ENCODE results near the gene POLR1C.
"Not testable (repeated sequence)": the region's sequence is repeated elsewhere in the genome, so short reads cannot be mapped to it uniquely, and the experiment has no call there.

POLR1C gene

GRCh38 chr6:43509984-43510826, 6.7 kb upstream of the POLR1C start, which contains the start of gene LRRC73:
TSS of gene LRRC73 (minus strand) at chr6:43510346. CDS start at chr6:43509785, 561 bp downstream.
- DNase-seq (ENCODE audit: low spot score): no peak

GRCh38 chr6:43510827-43511163, 6.1 kb upstream of the POLR1C start:
- DNase-seq (ENCODE audit: low spot score): no peak

- DNase-seq (ENCODE audit: low spot score): no peak
Measured at GRCh38 chr6:43511824-43512415, 5.0 kb upstream of the POLR1C start.

DNA sequence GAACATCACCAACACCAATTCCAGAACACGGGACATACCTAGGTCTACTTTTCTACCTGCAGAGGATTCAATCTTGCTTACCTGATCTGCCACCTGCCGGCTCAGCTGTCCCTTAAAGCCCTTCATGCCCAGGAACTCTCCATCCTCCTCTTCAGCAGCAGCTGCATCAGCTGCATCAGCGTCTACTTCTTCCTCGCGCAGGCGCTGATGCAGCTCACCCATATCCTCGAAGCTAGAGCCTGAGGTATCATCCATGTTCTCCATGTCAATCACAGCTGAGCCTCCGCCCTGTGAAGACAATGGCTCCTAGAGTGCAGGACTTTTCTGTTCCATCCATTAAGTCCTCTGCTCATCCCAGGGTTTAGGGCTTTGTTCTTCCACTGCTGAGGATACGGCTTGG, 1.1 kb upstream of the POLR1C start:
- no peak for DNase-seq (ENCODE audit: low spot score)

- DNase-seq (ENCODE audit: low spot score): no peak
Measured at GRCh38 chr6:43516367-43516696, 557 bp upstream of the POLR1C start.

DNA sequence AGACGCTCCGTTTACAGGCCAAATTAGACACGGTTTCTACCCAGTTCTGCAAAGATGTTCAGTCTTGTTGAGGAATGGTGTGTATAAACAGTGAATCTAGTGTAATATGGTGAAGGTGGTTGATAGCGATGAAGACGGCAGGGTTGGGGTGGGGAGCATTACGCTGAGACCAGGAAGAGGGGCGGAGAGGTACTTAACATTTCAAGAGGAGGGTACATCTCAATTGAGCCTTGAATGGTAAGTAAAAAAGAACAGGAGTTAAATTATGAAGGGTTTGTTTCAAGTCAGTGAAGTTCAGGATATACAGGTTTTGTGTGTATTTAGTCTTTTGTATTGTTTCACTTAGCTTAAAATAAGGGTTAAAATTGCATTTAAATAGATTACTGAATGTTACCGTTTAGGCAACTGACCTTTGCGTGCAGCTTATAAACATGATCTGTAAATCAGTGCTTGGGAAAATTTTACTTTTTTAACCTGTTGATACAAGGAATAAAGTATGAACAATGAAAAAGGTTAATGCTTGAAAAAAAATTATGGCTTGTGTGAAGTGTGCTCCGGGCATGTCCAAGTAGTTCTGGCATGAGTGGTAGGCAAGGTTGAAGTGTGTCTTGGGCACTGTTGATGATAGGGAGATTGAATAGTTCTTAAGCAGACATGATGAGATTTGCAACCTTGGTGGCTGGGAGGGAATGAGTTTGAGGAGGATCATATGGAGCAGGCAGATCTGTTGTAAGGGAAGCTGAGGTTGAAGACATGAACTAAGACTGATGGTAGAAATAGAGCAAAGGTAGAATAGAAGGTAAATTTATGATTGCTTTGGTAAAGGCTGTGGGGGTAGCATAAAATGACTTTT, 842 bp downstream of the POLR1C start:
- DNase-seq (ENCODE audit: low spot score): peak; percentile 47

GRCh38 chr6:43520097-43520496, 3.2 kb downstream of the POLR1C start:
- no peak for DNase-seq (ENCODE audit: low spot score)

DNA sequence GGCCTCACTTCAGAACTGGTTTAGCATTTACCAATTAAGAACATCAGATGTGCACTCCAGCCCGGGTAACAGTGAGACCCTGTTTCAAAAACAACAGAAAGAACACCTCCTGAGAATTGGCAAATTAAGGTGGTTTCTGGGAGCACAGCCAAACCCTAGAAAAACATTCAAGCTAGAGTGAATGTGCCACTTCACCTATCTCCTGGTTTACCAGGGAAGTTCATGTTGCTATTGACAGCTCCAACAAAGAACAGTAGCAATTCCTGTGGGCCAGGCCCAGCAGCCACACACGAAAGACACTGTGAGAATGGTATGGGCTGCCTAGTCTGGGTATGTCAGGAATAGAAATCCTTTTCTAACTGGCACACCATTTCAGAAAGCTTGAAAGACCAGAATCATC, 4.9 kb downstream of the POLR1C start:
- DNase-seq (ENCODE audit: low spot score): no peak

GRCh38 chr6:43522547-43523261, 5.8 kb downstream of the POLR1C start:
- no peak for DNase-seq (ENCODE audit: low spot score)

GRCh38 chr6:43523284-43523683, 6.4 kb downstream of the POLR1C start:
- DNase-seq (ENCODE audit: low spot score): no peak

DNA sequence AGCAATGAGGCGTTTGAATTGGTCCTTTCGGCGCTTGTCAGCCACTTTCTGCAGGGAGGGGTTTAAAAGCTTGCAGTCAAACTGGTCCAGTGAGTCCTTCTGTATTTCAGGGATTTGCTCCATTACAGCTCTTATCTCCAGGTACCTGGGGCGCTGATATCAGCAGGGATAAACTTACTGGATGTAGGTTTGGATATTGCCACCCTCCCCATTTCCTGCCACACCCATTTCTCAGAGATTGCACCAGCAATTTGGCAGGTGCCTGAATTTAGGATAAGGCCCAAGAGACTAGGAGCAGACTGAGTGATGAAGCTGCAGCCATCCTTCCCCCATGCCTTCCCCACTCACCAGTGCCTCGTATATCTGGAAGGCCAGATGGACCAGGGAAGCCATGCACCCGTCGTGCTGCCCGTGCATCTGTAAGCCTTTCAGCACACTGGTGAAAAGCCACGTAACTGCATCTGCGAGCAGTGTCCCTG, 7.6 kb downstream of the POLR1C start:
- no peak for DNase-seq (ENCODE audit: low spot score)

- DNase-seq (ENCODE audit: low spot score): no peak
Measured at GRCh38 chr6:43532201-43532600, 15.3 kb downstream of the POLR1C start.

DNA sequence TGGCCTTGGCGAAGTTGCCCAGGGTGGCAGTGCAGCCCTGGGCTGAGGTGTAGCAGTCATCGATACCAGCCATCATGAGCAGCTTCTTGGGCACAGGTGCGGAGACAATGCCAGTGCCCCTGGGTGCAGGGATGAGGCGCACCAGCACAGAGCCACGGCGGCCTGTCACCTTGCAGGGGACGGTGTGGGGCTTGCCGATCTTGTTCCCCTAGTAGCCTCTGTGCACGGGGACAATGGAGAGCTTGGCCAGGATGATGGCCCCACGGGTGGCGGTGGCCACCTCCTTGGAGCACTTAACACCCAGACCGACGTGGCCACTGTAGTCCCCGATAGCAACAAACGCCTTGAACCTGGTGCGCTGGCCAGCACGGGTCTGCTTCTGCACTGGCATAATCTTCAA, 22.1 kb downstream of the POLR1C start:
- not testable (repeated sequence) for DNase-seq (ENCODE audit: low spot score)

DNA sequence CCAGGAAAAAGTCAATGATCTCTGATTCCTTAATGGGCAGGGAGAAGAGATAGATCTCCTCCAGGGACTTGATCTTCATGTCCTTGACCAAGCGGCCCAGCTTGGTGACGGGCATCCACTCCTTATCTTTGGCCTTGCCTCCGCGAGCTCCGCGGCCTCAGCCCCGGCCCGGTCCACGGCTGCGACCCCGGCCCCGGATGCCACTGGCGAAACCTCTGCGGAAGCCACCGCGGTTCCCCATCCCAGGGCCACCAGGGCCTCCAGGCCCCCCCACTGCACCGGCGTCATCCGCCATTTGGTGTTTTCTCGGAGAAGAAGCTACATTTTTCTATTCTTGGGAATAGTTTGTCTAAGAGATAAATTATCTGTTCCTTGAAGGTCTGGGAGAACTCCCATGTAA, 22.5 kb downstream of the POLR1C start:
- DNase-seq (ENCODE audit: low spot score): not testable (repeated sequence)

DNA sequence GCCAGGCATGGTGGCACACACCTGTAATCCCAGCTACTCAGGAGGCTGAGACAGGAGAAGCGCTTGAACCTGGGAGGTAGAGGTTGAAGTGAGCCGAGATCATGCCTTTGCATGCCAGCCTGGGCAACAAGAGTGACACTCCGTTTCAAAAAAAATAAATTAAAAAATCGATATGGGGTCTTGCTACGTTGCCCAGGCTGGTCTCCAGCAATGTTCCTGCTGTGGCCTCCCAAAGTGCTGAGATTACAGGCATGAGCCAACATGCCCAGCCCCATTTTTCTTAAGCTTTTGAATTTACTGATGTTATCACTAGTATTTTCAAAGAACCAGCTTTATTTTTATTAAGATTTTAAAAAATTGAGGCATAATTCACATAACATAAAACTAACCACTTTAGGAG, 23.6 kb downstream of the POLR1C start:
- DNase-seq (ENCODE audit: low spot score): no peak

- no peak for DNase-seq (ENCODE audit: low spot score)
Measured at GRCh38 chr6:43541774-43542471, 25.0 kb downstream of the POLR1C start.

GRCh38 chr6:43544461-43544860, 27.6 kb downstream of the POLR1C start:
- DNase-seq (ENCODE audit: low spot score): no peak

GRCh38 chr6:43547222-43547621, 30.3 kb downstream of the POLR1C start:
- DNase-seq (ENCODE audit: low spot score): no peak

- DNase-seq (ENCODE audit: low spot score): not testable (repeated sequence)
Measured at GRCh38 chr6:43557620-43558019, 40.7 kb downstream of the POLR1C start.

DNA sequence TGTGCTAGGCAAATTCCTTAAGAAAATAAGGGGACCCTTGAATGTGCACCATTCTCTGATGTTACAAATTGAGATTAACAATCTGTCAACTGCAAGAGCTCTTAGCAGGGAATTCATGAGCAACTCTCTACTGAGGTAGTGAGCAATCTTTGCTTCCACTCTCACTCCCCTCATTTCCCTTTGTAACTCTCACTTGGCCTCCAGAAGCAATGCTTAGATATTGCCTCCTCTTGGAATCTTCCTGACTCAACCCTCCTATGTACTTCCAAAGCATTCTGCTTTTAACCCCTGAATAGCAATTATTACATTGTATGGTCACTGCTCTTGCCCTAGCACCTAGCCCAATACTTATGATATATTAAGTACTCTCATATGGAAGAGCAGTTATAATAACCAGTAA, 42.4 kb downstream of the POLR1C start:
- no peak for DNase-seq (ENCODE audit: low spot score)

GRCh38 chr6:43570876-43571441, 54.1 kb downstream of the POLR1C start:
- DNase-seq (ENCODE audit: low spot score): no peak

Data from NAMALWA (cell line).